ENCODE measurements around the gene SLC4A7. TPM values are rescaled to one million over a fixed set of nuclear protein-coding genes. Genes with fewer than 3 reads are reported as not detected.
A peak's percentile ranks its signal among the peaks of the same experiment; 100 is the strongest.
"Not testable (repeated sequence)": the region's sequence is repeated elsewhere in the genome, so short reads cannot be mapped to it uniquely, and the experiment has no call there.

The SLC4A7 gene
- 105 and 108 TPM in 2 replicates for total RNA-seq (2012; rRNA removed)

GRCh38 chr3:27484015-27484844 lies at the start of gene SLC4A7:
Gene SLC4A7, minus strand, starts transcription at chr3:27484384. Its CDS starts 258 bp downstream, at chr3:27484126.
- H3K36me3 ChIP-seq (ENCODE audit: insufficient read depth, low read length) = peaks cover 5% of the 10 kb centered on the region
- H3K4me2 ChIP-seq (ENCODE audit: low read length) = peak within 1 kb of the TSS; percentile 91
- no peaks in the 10 kb centered on the region for H3K27me3 ChIP-seq (ENCODE audit: control insufficient read depth, insufficient read depth, low read length)
- H3K4me3 ChIP-seq (ENCODE audit: low read length) = peak within 1 kb of the TSS; percentile 77
- no peaks in the 10 kb centered on the region for H3K9me3 ChIP-seq (replicated peaks; ENCODE audit: low read length)
- H3K9ac ChIP-seq (ENCODE audit: low read depth, low read length) = peak within 1 kb of the TSS; percentile 94
- H3K4me1 ChIP-seq (ENCODE audit: control insufficient read depth, insufficient read depth, low read length) = peaks cover 27% of the 10 kb centered on the region

GRCh38 chr3:27533261-27533607 lies 49.0 kb upstream of the SLC4A7 start:
- Histone ChIP-seq H3K4me2 (ENCODE audit: low read length) (peak overlapping the region; percentile 7), H3K27me3 (ENCODE audit: control insufficient read depth, insufficient read depth, low read length) (no peaks in the 10 kb centered on the region), H3K4me3 (ENCODE audit: low read length) (no peak overlapping the region), H3K36me3 (ENCODE audit: insufficient read depth, low read length) (no peaks in the 10 kb centered on the region), H3K9ac (ENCODE audit: low read depth, low read length) (peak overlapping the region; percentile 68), H3K9me3 (replicated peaks; ENCODE audit: low read length) (no peaks in the 10 kb centered on the region), H3K4me1 (ENCODE audit: control insufficient read depth, insufficient read depth, low read length) (peaks cover 42% of the 10 kb centered on the region)

- Histone ChIP-seq H3K9ac (ENCODE audit: low read depth, low read length) (peak overlapping the region; percentile 68), H3K4me3 (ENCODE audit: low read length) (no peak overlapping the region)
Measured at GRCh38 chr3:27532426-27533260, 48.5 kb upstream of the SLC4A7 start.

GRCh38 chr3:27531193-27531751 lies 47.1 kb upstream of the SLC4A7 start:
- H3K4me2 ChIP-seq (ENCODE audit: low read length); H3K9me3 ChIP-seq (replicated peaks; ENCODE audit: low read length); H3K36me3 ChIP-seq (ENCODE audit: insufficient read depth, low read length); H3K27me3 ChIP-seq (ENCODE audit: control insufficient read depth, insufficient read depth, low read length); H3K9ac ChIP-seq (ENCODE audit: low read depth, low read length); H3K4me3 ChIP-seq (ENCODE audit: low read length): not testable (repeated sequence)
- peaks cover 39% of the 10 kb centered on the region for H3K4me1 ChIP-seq (ENCODE audit: control insufficient read depth, insufficient read depth, low read length)

More at GRCh38 chr3:27532426-27533260, 48.5 kb upstream of the SLC4A7 start:
- no peaks in the 10 kb centered on the region for H3K9me3 ChIP-seq (replicated peaks; ENCODE audit: low read length)
- peak overlapping the region; percentile 7 for H3K4me2 ChIP-seq (ENCODE audit: low read length)
- H3K36me3 ChIP-seq (ENCODE audit: insufficient read depth, low read length) = no peaks in the 10 kb centered on the region
- no peaks in the 10 kb centered on the region for H3K27me3 ChIP-seq (ENCODE audit: control insufficient read depth, insufficient read depth, low read length)
- peaks cover 42% of the 10 kb centered on the region for H3K4me1 ChIP-seq (ENCODE audit: control insufficient read depth, insufficient read depth, low read length)

- H3K4me2 ChIP-seq (ENCODE audit: low read length) = no peak overlapping the region
- H3K4me1 ChIP-seq (ENCODE audit: control insufficient read depth, insufficient read depth, low read length) = peaks cover 28% of the 10 kb centered on the region
- no peak overlapping the region for H3K4me3 ChIP-seq (ENCODE audit: low read length)
- H3K9me3 ChIP-seq (replicated peaks; ENCODE audit: low read length) = no peaks in the 10 kb centered on the region
- H3K36me3 ChIP-seq (ENCODE audit: insufficient read depth, low read length) = no peaks in the 10 kb centered on the region
- no peak overlapping the region for H3K9ac ChIP-seq (ENCODE audit: low read depth, low read length)
- no peaks in the 10 kb centered on the region for H3K27me3 ChIP-seq (ENCODE audit: control insufficient read depth, insufficient read depth, low read length)
Measured at GRCh38 chr3:27528791-27529190, 44.6 kb upstream of the SLC4A7 start.

GRCh38 chr3:27526614-27527315 lies 42.6 kb upstream of the SLC4A7 start:
- Histone ChIP-seq H3K27me3 (ENCODE audit: control insufficient read depth, insufficient read depth, low read length) (no peaks in the 10 kb centered on the region), H3K4me3 (ENCODE audit: low read length) (no peak overlapping the region), H3K4me2 (ENCODE audit: low read length) (no peak overlapping the region), H3K36me3 (ENCODE audit: insufficient read depth, low read length) (no peaks in the 10 kb centered on the region), H3K9me3 (replicated peaks; ENCODE audit: low read length) (no peaks in the 10 kb centered on the region), H3K9ac (ENCODE audit: low read depth, low read length) (no peak overlapping the region), H3K4me1 (ENCODE audit: control insufficient read depth, insufficient read depth, low read length) (peaks cover 29% of the 10 kb centered on the region)

GRCh38 chr3:27521872-27522265 lies 37.7 kb upstream of the SLC4A7 start:
- Histone ChIP-seq H3K4me1 (ENCODE audit: control insufficient read depth, insufficient read depth, low read length) (peaks cover 39% of the 10 kb centered on the region), H3K9ac (ENCODE audit: low read depth, low read length) (no peak overlapping the region), H3K9me3 (replicated peaks; ENCODE audit: low read length) (no peaks in the 10 kb centered on the region), H3K4me2 (ENCODE audit: low read length) (peak overlapping the region; percentile 29), H3K27me3 (ENCODE audit: control insufficient read depth, insufficient read depth, low read length) (no peaks in the 10 kb centered on the region), H3K36me3 (ENCODE audit: insufficient read depth, low read length) (no peaks in the 10 kb centered on the region), H3K4me3 (ENCODE audit: low read length) (no peak overlapping the region)

GRCh38 chr3:27521179-27521871 lies 37.1 kb upstream of the SLC4A7 start:
- Histone ChIP-seq H3K9ac (ENCODE audit: low read depth, low read length) (no peak overlapping the region), H3K36me3 (ENCODE audit: insufficient read depth, low read length) (no peaks in the 10 kb centered on the region), H3K9me3 (replicated peaks; ENCODE audit: low read length) (no peaks in the 10 kb centered on the region), H3K4me3 (ENCODE audit: low read length) (no peak overlapping the region), H3K27me3 (ENCODE audit: control insufficient read depth, insufficient read depth, low read length) (no peaks in the 10 kb centered on the region), H3K4me2 (ENCODE audit: low read length) (peak overlapping the region; percentile 29), H3K4me1 (ENCODE audit: control insufficient read depth, insufficient read depth, low read length) (peaks cover 39% of the 10 kb centered on the region)

- no peaks in the 10 kb centered on the region for H3K9me3 ChIP-seq (replicated peaks; ENCODE audit: low read length)
- no peaks in the 10 kb centered on the region for H3K36me3 ChIP-seq (ENCODE audit: insufficient read depth, low read length)
- no peak overlapping the region for H3K4me2 ChIP-seq (ENCODE audit: low read length)
- no peak overlapping the region for H3K4me3 ChIP-seq (ENCODE audit: low read length)
- H3K4me1 ChIP-seq (ENCODE audit: control insufficient read depth, insufficient read depth, low read length) = peaks cover 6% of the 10 kb centered on the region
- H3K27me3 ChIP-seq (ENCODE audit: control insufficient read depth, insufficient read depth, low read length) = no peaks in the 10 kb centered on the region
- H3K9ac ChIP-seq (ENCODE audit: low read depth, low read length) = no peak overlapping the region
Measured at GRCh38 chr3:27511724-27512422, 27.7 kb upstream of the SLC4A7 start.

- H3K9ac ChIP-seq (ENCODE audit: low read depth, low read length) = no peak overlapping the region
- H3K4me3 ChIP-seq (ENCODE audit: low read length) = no peak overlapping the region
- no peaks in the 10 kb centered on the region for H3K36me3 ChIP-seq (ENCODE audit: insufficient read depth, low read length)
- H3K4me1 ChIP-seq (ENCODE audit: control insufficient read depth, insufficient read depth, low read length) = peaks cover 13% of the 10 kb centered on the region
- no peaks in the 10 kb centered on the region for H3K9me3 ChIP-seq (replicated peaks; ENCODE audit: low read length)
- H3K4me2 ChIP-seq (ENCODE audit: low read length) = no peak overlapping the region
- no peaks in the 10 kb centered on the region for H3K27me3 ChIP-seq (ENCODE audit: control insufficient read depth, insufficient read depth, low read length)
Measured at GRCh38 chr3:27509376-27509775, 25.2 kb upstream of the SLC4A7 start.

All from skeletal muscle satellite cell (primary cell).